ENCODE measurements around the gene KBTBD13. TPM values are rescaled to one million over a fixed set of nuclear protein-coding genes. Genes with fewer than 3 reads are reported as not detected.

The KBTBD13 gene
- total RNA-seq, 1 donor: not detected

GRCh38 chr15:65077291-65077980 lies 890 bp downstream of the KBTBD13 start:
- H3K4me3 ChIP-seq (ENCODE audit: low read depth, low read length): no peak overlapping the region
- TF ChIP-seq CTCF (IDR thresholded peaks at IDR 0.05; ENCODE audit: insufficient read depth, low read depth, low read length): no peak
- DNase-seq (ENCODE audit: low read depth): no peak

- TF ChIP-seq CTCF (IDR thresholded peaks at IDR 0.05; ENCODE audit: insufficient read depth, low read depth, low read length): peak; percentile 66
- no peak overlapping the region for H3K4me3 ChIP-seq (ENCODE audit: low read depth, low read length)
- DNase-seq (ENCODE audit: low read depth): peak; percentile 72
Observed at GRCh38 chr15:65077981-65078352, 1.4 kb downstream of the KBTBD13 start.

GRCh38 chr15:65079580-65079979 lies 3.0 kb downstream of the KBTBD13 start:
- no peak for TF ChIP-seq CTCF (IDR thresholded peaks at IDR 0.05; ENCODE audit: insufficient read depth, low read depth, low read length)
- no peak overlapping the region for H3K4me3 ChIP-seq (ENCODE audit: low read depth, low read length)
- no peak for DNase-seq (ENCODE audit: low read depth)

GRCh38 chr15:65081270-65081669 lies 4.7 kb downstream of the KBTBD13 start:
- no peak for TF ChIP-seq CTCF (IDR thresholded peaks at IDR 0.05; ENCODE audit: insufficient read depth, low read depth, low read length)
- no peak overlapping the region for H3K4me3 ChIP-seq (ENCODE audit: low read depth, low read length)
- no peak for DNase-seq (ENCODE audit: low read depth)

GRCh38 chr15:65081758-65082157 lies 5.2 kb downstream of the KBTBD13 start:
- H3K4me3 ChIP-seq (ENCODE audit: low read depth, low read length): no peak overlapping the region
- no peak for TF ChIP-seq CTCF (IDR thresholded peaks at IDR 0.05; ENCODE audit: insufficient read depth, low read depth, low read length)
- DNase-seq (ENCODE audit: low read depth): no peak

GRCh38 chr15:65082303-65082953 lies 5.9 kb downstream of the KBTBD13 start:
- peak; percentile 46 for DNase-seq (ENCODE audit: low read depth)
- no peak overlapping the region for H3K4me3 ChIP-seq (ENCODE audit: low read depth, low read length)
- TF ChIP-seq CTCF (IDR thresholded peaks at IDR 0.05; ENCODE audit: insufficient read depth, low read depth, low read length): no peak
